ENCODE results near the gene PSMD10.

- TF ChIP-seq, protein P1, sequence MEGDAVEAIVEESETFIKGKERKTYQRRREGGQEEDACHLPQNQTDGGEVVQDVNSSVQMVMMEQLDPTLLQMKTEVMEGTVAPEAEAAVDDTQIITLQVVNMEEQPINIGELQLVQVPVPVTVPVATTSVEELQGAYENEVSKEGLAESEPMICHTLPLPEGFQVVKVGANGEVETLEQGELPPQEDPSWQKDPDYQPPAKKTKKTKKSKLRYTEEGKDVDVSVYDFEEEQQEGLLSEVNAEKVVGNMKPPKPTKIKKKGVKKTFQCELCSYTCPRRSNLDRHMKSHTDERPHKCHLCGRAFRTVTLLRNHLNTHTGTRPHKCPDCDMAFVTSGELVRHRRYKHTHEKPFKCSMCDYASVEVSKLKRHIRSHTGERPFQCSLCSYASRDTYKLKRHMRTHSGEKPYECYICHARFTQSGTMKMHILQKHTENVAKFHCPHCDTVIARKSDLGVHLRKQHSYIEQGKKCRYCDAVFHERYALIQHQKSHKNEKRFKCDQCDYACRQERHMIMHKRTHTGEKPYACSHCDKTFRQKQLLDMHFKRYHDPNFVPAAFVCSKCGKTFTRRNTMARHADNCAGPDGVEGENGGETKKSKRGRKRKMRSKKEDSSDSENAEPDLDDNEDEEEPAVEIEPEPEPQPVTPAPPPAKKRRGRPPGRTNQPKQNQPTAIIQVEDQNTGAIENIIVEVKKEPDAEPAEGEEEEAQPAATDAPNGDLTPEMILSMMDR (IDR thresholded peaks at IDR 0.05; ENCODE audit: low read depth, low read length, poor library complexity, severe bottlenecking): no peak
- no peak for TF ChIP-seq EZH2phosphoT487 (IDR thresholded peaks at IDR 0.05; ENCODE audit: borderline replicate concordance, low read length)
Measured at GRCh38 chrX:108090491-108091263, 665 bp downstream of the PSMD10 start.

Data from DOHH2 (cell line).